ENCODE measurements around the gene COLEC11.
"Not testable (repeated sequence)": the region's sequence is repeated elsewhere in the genome, so short reads cannot be mapped to it uniquely, and the experiment has no call there.

The COLEC11 gene

GRCh38 chr2:3655871-3656761 lies 61.2 kb downstream of the COLEC11 start:
- DNase-seq: no peak

DNA sequence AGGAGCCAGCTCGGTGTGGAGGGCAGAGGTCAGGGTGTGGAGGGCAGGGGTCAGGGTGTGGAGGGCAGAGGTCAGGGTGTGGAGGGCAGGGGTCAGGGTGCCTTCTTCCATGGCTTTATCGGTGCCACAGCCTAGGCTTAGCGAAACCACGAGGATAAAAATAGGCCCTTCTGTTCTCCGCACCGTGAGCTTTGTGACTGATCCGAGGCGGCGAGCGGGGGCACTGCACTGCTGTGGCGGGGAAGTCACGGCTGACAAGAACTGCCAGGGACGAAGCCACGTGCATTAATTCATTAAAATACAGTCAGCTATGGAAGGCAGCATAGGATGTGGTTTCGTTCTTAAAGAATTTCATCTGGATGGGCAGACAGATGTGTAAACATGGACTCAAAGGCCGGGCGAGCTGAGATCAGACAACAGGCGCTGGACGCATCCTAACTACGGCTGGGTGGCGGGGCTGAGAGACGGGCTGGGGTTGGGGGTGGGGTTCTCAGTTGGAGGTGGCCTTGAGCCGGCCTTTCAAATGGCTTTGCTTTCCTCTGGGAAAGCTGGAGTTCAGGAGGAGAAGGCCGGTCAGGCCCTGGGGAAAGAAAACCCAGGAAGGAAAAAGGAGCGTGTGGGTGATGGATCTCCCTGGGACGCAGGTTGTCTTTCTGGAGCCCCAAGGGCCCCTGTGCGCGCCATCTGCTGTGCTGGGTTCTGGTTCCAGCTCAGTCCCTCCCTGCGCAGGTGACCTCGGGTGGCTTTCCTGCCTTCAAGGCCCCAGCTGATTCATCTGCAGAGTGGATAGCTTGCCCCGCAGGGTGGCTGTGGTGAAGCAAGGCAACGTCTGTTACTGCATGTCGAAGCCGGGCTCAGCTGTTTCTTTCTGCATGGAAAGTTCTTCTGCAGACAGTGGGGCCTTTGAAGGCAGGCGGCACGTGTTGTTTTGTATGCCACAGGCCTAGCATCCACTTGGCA lies 62.1 kb downstream of the COLEC11 start:
- peak; percentile 42 for DNase-seq

DNA sequence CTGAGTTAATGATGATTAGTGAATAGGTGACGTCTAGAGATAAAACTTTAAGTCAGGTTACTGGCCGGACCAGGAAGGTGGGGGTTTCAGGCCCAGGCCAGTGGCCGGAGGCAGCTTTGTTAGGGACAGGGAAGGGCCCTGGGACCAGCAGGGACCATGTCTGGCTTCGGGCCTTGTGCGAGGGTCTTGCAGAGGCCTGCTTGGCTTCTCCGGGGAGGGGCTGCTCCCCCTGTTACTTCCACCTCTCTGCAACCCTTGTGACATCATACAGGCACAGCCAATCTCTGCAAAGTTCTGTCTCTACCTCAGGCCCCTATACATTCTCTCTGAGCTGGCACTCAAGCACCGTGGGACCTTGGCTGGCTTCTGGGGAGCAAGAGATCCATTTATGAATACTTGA lies 63.0 kb downstream of the COLEC11 start, which contains the start of gene ALLC:
Gene ALLC (plus strand): TSS at position 320 of the 400 bp plus-strand sequence. CDS start 12,958 bp downstream, outside the sequence.
- no peak for DNase-seq

- peak; percentile 28 for DNase-seq
These were observed 64.8 kb downstream of the COLEC11 start for GRCh38 chr2:3659447-3660432.

DNA sequence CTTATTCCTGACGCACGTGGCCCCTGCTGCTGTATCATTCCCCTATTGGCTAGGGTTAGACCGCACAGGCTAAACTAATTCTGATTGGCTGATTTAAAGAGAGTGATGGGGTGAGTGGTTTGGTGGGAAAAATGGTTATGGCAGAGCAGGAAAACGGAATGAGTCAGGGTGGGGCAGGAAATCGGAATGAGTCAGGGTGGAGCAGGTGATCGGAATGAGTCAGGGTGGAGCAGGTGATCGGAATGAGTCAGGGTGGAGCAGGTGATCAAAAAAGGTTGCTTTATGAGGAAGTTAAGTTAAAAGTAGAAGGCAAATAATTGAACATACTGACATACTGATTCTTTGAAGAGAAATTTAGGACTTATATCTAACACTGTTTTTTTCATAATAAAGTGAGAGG lies 65.7 kb downstream of the COLEC11 start:
- not testable (repeated sequence) for DNase-seq

GRCh38 chr2:3661149-3661660 lies 66.3 kb downstream of the COLEC11 start:
- DNase-seq: no peak

- no peak for DNase-seq
These were observed 67.3 kb downstream of the COLEC11 start for GRCh38 chr2:3662239-3662638.

DNA sequence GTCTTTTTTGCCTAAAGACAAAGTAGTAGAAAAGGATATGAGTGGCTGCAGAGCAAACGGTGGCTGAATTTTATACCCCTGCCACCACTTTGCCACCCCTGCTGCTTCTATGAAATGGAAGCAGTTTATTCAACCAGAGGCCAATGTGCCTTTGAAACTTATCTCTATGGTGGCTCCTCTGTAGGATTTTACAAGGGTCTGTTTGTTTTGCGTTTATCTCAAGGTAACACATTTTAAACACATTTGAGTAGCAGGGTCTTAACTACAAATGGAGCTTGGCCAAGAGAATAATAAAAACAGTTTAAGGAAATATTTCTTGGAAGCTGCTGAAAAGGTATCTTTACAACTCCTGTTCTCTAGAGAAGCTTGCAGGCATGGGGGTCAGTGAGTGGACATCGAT lies 69.2 kb downstream of the COLEC11 start:
- no peak for DNase-seq

DNA sequence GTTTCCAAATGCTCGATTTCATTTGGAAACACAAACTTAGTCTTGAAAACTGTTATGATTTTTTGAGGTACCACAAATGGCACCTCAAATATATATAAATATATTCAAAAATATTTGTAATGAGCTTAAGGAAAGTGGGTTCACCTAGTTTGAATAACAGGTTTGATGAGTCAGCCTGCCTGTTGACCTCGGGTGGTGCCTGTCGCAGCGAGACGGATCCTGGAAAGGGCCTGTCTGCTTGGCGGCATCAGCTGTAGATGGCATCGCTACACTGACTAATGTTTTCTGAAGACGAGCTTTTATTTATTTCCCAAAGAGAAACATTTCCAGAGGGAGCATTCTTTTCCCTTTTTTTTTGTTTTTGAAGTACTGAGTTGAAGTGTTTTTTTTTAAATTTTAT lies 70.0 kb downstream of the COLEC11 start:
- DNase-seq: no peak

DNA sequence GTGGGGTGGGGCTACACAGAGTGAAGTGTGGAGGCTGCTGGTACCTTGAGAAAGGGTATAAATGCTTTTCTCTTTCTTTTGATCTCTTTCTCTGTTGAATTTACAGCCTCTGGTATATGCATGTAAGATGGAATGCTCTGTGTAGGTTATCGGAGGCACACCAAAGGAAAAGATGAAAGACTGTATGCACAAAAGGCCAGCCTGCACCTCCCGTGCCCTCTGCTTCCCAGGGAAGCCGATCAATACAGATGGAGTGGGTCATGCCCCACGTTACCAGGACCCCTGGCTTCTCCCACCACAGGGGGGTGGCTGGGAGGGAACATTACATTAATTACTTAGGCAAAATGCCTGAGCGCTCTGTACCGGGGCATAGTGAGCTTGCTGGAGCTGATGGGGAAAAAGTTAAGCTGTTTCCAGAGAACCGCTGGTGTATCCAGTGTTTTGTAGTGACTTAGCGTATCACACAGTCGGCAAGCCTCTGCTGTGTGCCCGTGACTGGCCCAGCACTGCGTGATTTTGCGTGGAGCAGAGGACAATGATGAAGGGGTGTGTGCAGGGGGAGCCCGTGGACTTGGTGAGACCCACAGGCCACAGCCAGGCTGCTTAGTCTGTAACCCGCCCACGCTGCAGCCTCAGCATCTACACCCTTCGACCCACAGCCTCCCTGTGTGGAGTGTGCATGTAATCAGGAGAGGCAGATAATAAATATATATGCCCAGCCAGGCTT lies 71.1 kb downstream of the COLEC11 start:
- DNase-seq: no peak

- DNase-seq: no peak
These were observed 71.7 kb downstream of the COLEC11 start for GRCh38 chr2:3666613-3666975.

GRCh38 chr2:3667151-3667631 lies 72.3 kb downstream of the COLEC11 start:
- DNase-seq: no peak

DNA sequence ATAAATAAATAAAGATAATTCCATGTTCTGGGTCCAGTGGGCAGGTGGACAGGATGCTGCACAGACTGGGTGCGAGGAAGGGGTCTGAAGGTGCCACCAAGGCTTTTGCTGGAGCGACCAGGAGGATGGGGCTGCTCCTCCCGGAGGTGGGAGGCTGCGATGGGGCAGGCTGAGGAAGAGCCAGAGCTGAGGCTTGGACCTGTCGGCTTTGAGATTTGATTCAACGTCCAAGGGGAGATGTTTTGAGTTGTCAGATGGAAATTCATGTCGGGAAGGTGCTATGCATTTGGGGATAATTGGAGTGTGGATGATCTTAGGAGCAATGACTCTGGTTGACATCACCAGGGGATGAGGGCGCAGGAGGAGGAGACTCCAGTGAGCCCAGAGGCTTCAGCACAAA lies 74.7 kb downstream of the COLEC11 start:
- no peak for DNase-seq

- DNase-seq: no peak
These were observed 75.5 kb downstream of the COLEC11 start for GRCh38 chr2:3670376-3670775.

DNA sequence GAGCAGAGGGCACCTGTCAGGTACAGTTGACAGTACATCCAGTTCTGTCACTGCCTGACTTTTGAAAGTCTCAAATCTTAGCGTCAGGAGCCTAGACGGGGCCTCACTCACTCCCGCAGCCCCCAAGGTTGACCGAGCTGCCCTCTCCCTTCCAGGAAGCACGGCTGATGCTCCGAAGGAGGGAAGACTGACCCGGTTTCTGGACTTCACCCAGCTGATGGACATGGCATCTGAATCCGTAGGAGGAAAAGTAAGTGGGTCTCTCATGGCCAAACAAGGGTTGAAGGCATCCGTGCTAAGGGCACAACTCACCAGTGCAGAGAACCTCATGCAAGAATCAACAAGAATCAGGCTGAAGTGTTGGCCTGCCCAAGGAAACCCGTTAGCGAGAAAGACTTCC lies 76.0 kb downstream of the COLEC11 start:
- no peak for DNase-seq

GRCh38 chr2:3672861-3673678 lies 78.2 kb downstream of the COLEC11 start:
- DNase-seq: no peak

DNA sequence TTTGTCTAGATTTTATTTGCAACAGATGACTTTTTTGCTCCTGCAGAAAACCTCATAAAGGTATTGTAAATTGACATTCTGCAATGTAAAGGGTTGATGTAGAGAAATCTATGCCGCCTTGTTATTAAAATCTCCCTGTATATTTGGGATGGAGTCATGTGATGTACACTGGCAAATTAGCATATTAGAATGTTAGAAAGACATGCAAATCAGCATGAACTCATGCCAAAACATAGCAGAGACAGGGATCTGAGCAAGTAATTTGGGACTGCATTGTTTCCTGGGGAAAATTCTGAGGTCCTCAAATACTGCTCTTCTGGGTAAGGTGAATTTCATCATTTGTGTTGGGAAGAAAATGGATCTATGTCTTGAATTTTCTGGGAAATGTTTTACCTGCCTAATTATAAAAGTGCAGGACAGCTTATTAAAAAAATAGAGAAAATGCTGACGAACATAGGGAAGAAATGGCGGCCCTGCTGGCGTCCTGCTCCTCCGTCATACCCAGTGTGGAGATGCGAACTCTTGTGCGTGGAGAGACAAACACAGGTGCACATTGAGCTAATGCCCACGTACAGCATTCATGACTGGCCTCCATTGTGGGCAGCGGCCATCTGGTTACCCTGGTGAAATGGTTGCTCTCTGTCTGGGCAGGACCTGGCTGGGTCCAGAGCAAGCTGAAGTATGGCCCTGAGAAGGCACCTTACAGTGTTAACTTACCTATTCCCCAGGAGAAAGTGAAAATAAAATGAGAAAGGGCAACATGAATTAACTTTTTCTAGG lies 79.3 kb downstream of the COLEC11 start:
- DNase-seq: no peak

DNA sequence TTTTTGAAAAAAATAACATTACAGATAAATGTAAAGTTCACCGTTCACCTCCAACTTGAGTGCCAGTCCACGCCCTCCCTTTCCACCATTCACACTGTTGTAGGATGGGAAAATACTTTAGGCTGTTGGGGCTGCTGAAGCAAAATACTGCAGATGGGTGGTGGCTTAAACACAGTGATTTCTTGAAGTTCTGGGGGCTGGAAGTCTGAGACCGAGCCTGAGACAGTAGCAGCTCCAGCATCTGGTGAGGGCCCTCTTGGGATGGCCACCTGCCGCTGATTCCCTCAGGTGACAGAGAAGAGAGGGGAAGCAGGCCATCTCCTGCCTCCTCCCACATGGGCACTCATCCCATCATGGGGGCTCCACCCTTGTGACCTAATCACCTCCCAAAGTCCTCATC lies 80.8 kb downstream of the COLEC11 start:
- DNase-seq: no peak

DNA sequence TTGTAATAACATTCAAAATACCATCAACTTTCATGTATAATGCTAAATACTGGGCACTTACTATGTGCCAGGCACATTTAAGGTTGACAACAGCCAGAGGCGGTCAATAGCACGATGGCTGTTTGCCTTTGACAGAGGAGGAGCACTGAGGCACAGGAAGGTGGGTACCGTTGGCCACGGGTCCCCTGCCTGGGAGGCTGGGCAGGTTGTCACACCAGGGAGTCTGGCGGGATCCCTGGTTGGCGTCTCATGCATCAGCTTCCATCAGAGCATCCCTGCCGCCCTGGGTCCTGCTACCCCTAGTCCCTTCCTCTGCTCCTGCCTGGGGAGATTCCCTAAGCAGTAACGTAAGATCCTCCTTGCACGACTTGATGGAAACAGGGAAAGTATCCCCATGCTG lies 82.5 kb downstream of the COLEC11 start:
- DNase-seq: no peak

GRCh38 chr2:3678212-3678611 lies 83.3 kb downstream of the COLEC11 start:
- no peak for DNase-seq
